ENCODE data around the gene SFTPA2.
"Not testable (repeated sequence)": the region's sequence is repeated elsewhere in the genome, so short reads cannot be mapped to it uniquely, and the experiment has no call there.

GRCh38 chr10:79521751-79522150 is 38.5 kb downstream of the SFTPA2 start:
- TF ChIP-seq CTCF, POLR2A (IDR thresholded peaks at IDR 0.05): not testable (repeated sequence)

Measured in prostate gland (tissue), 2 donors.